A549 treated with Hydrocortisone at 1 μM for 4 hours (cell line): ENCODE data around the gene TBC1D10B. TPM values are rescaled to one million over a fixed set of nuclear protein-coding genes. Genes with fewer than 3 reads are reported as not detected.

Experiments used
- total RNA-seq: library from RNA; stranded (reverse); fragments of 200-300 nt; extraction: Qiagen RNA extraction; gene quantifications from 5 replicates; pipeline ENCODE4 v1.2.3, GENCODE V29; 2022

Gene TBC1D10B
- 26.1 to 31.4 TPM (median 28.8 TPM) in 5 replicates for total RNA-seq

GRCh38 chr16:30370456-30371247 is at the start of gene TBC1D10B:
Gene TBC1D10B (minus strand): TSS chr16:30370494. CDS start chr16:30370183, 311 bp downstream.

GRCh38 chr16:30407102-30407803 is 37.0 kb upstream of the TBC1D10B start, which contains the start of gene ZNF771:
Gene ZNF771 (plus strand): TSS chr16:30407606. CDS start chr16:30408054, 448 bp downstream.

GRCh38 chr16:30395155-30395991 is 25.1 kb upstream of the TBC1D10B start, which contains the start of gene ZNF48:
Gene ZNF48 (plus strand): TSS chr16:30395420. CDS start chr16:30395795, 375 bp downstream.

GRCh38 chr16:30382111-30382881 is 12.0 kb upstream of the TBC1D10B start, which contains the start of gene SEPTIN1:
Gene SEPTIN1 (minus strand): TSS chr16:30382561. CDS start chr16:30382542, 19 bp downstream.

GRCh38 chr16:30374538-30374937 is 4.2 kb upstream of the TBC1D10B start, which contains the start of gene MYL11:
Gene MYL11 (plus strand): TSS chr16:30374802. CDS start chr16:30374858, 56 bp downstream.

GRCh38 chr16:30355144-30355953 is 14.9 kb downstream of the TBC1D10B start, which contains the start of gene CD2BP2:
Gene CD2BP2 (minus strand): TSS chr16:30355308. CDS start chr16:30354681, 627 bp downstream.

Other genes with a start within 250 kb of the TBC1D10B start
- 32.3 to 36.4 TPM (median 35.2 TPM) in 5 replicates for gene MAPK3, start 247.3 kb downstream of the TBC1D10B start, total RNA-seq
- 1.9 to 2.9 TPM (median 2.8 TPM) in 5 replicates for gene CORO1A, start 186.9 kb downstream of the TBC1D10B start, total RNA-seq
- gene BOLA2B, start 176.8 kb downstream of the TBC1D10B start, total RNA-seq: 98.3 to 218 TPM (median 209 TPM) in 5 replicates
- gene SLX1A, start 176.6 kb downstream of the TBC1D10B start, total RNA-seq: 7.8 to 14.7 TPM (median 13.7 TPM) in 5 replicates
- gene SULT1A3, start 171.2 kb downstream of the TBC1D10B start, total RNA-seq: 4.9 to 10.8 TPM (median 7.0 TPM) in 5 replicates
- 1.7 to 3.0 TPM (median 2.7 TPM) in 5 replicates for gene NPIPB13, start 122.0 kb downstream of the TBC1D10B start, total RNA-seq
- gene CD2BP2, start 15.2 kb downstream of the TBC1D10B start, total RNA-seq: 61.2 to 68.0 TPM (median 65.7 TPM) in 5 replicates
- 0.39 to 0.67 TPM in 2 of 5 replicates, not detected in the others for gene MYL11, start 4.3 kb upstream of the TBC1D10B start, total RNA-seq
- 0.97 to 2.6 TPM (median 2.1 TPM) in 5 replicates for gene SEPTIN1, start 12.1 kb upstream of the TBC1D10B start, total RNA-seq
- gene ZNF48, start 24.9 kb upstream of the TBC1D10B start, total RNA-seq: 12.3 to 13.4 TPM (median 12.9 TPM) in 5 replicates
- gene ZNF771, start 37.1 kb upstream of the TBC1D10B start, total RNA-seq: 2.9 to 6.5 TPM (median 5.4 TPM) in 5 replicates
- gene DCTPP1, start 59.5 kb upstream of the TBC1D10B start, total RNA-seq: 106 to 133 TPM (median 129 TPM) in 5 replicates
- 45.4 to 50.6 TPM (median 46.4 TPM) in 5 replicates for gene SEPHS2, start 75.4 kb upstream of the TBC1D10B start, total RNA-seq
- 0.03 to 0.18 TPM (median 0.09 TPM) in 5 replicates for gene ITGAL, start 102.2 kb upstream of the TBC1D10B start, total RNA-seq
- gene ZNF768, start 156.1 kb upstream of the TBC1D10B start, total RNA-seq: 43.1 to 47.3 TPM (median 44.9 TPM) in 5 replicates
- gene ZNF747, start 164.4 kb upstream of the TBC1D10B start, total RNA-seq: 4.0 to 5.0 TPM (median 4.5 TPM) in 5 replicates
- gene ZNF764, start 187.9 kb upstream of the TBC1D10B start, total RNA-seq: 5.1 to 6.1 TPM (median 5.6 TPM) in 5 replicates
- 5.9 to 6.7 TPM (median 6.1 TPM) in 5 replicates for gene ZNF688, start 201.2 kb upstream of the TBC1D10B start, total RNA-seq
- gene ZNF785, start 215.2 kb upstream of the TBC1D10B start, total RNA-seq: not detected in 5 replicates
- 7.5 to 9.3 TPM (median 8.4 TPM) in 5 replicates for gene ZNF689, start 239.9 kb upstream of the TBC1D10B start, total RNA-seq